Subcutaneous adipose tissue (tissue), 4 donors: ENCODE data around the gene DNAH2. TPM values are rescaled to one million over a fixed set of nuclear protein-coding genes. Genes with fewer than 3 reads are reported as not detected.

Source experiments
- total RNA-seq, 4 donors: library from RNA; depleted of rRNA; stranded (reverse); fragments of >200 nt; gene quantifications; one replicate each; pipeline ENCODE4 v1.1.0, GENCODE V29; 2016
- TF ChIP-seq, protein P1 (sequence below): fragments of 450-650 bp; IDR thresholded peaks from one replicate; pipeline ENCODE4 v1.5.1; 2016; ENCODE audit warnings: low read depth, mild to moderate bottlenecking, control low read depth, antibody characterized with exemption, moderate library complexity

Gene DNAH2
- total RNA-seq, 4 donors from 2014 or later = under 0.01 to 0.22 (median 0.18) TPM

DNA sequence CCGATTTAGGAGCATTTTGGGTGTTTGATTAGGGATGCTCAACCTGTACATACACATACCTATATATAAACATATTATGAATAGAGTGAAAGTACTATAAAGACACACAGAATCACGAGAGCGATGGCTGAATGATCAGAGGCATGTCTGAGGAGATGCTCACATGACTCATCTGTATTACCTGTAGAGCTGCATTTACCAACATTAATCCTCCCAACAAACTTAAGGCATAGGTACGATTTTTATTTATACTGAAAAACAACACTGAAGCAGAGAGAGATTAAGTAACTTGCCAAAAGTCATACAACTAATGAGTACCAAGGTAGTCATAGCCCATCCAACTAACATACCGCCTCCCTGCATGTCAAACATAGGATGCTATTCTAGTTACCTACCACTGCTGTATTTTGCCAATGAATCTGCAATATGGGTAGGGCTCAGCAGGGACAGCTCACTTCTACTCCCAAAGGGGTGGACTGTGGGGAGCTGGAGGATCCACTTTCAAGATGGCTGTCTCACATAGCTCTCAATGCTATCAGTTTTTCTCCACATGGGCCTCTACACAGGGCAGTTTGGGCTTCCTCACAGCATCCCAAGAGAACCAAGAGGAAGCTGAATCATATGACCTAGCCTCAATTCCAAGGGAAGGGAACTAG lies 147.6 kb downstream of the DNAH2 start:
- TF ChIP-seq, protein P1, sequence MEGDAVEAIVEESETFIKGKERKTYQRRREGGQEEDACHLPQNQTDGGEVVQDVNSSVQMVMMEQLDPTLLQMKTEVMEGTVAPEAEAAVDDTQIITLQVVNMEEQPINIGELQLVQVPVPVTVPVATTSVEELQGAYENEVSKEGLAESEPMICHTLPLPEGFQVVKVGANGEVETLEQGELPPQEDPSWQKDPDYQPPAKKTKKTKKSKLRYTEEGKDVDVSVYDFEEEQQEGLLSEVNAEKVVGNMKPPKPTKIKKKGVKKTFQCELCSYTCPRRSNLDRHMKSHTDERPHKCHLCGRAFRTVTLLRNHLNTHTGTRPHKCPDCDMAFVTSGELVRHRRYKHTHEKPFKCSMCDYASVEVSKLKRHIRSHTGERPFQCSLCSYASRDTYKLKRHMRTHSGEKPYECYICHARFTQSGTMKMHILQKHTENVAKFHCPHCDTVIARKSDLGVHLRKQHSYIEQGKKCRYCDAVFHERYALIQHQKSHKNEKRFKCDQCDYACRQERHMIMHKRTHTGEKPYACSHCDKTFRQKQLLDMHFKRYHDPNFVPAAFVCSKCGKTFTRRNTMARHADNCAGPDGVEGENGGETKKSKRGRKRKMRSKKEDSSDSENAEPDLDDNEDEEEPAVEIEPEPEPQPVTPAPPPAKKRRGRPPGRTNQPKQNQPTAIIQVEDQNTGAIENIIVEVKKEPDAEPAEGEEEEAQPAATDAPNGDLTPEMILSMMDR = no peak

DNA sequence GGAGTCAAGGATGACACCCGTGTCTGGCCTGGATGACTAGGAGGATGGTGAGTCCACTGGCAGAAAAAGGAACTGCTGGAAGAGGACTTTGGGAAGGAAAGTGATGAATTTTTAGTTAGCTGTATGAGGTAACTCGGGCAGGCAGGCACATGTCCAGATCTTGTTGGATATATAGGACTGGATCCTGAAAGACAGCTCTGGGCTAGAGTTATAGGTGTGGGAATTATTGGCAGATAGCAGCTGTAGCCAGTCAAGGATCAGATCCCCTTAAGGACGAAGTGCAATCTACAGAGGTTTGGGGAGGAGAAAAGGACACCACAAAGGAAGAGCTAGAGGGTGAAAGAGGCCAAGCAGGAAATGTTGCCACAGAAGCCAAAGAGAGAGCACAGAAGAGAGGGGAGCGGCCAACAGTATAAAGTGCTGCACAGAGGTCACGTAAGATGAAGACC lies 150.4 kb downstream of the DNAH2 start:
- TF ChIP-seq, protein P1 = no peak

DNA sequence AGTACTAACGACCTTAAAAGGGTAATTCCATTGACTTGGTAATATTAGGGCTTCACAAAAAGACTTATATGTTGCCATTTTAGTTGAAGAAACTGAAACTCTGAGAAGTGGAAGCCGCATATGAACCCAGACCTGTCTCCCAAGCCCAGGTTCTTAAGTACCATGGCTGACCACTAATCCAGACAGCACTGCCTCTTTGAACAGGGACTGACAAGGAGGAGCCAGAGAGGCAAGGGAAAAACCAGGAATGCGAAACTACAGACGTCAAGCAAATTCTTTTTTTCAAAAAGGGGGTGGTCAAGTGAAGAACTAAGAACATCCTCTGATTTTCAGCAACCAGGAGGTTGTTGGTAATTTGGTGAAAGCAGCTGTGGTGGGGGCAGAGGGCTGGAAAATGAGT lies 155.5 kb downstream of the DNAH2 start:
- TF ChIP-seq, protein P1 = no peak

DNA sequence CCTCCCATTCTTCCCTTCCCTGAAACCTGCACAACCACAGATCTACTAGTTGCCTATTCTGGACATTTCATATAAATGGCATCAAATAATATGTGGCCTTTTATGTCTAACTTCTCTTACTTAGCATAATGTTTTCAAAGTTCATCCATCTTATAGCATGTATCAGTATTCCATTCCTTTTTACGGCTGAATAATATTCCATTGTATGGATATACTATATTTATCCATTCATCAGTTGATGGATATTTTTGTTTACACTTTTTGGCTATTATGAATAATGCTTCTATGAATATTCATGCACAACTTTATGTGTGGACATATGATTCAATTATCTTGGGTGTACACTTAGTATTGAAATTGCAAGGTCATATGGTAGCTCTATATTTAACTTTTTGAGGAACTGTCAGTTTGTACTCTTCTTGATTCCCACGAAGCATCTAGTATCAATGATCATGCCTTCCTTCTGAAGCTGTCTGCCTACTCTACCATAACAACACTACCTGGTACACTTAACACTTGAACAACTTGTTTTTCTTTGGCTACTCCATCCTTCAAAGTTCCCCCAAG lies 158.3 kb downstream of the DNAH2 start:
- TF ChIP-seq, protein P1 = no peak

DNA sequence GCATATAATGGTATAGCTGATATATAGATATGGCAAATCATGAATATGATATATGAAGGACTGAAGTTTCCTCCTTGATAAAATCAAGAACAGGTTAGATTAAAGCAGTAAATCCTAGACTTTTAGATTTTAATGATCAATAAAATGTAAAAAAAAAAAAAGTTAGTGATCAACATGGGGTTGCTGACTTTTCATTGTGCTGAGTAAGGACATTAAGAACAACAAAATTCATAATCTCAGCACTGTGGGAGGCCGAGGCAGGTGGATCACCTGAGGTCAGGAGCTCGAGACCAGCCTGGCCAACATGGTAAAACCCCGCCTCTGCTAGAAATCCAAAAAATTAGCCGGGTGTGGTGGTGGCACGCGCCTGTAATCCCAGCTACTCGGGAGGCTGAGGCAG lies 160.7 kb downstream of the DNAH2 start:
- TF ChIP-seq, protein P1 = no peak

DNA sequence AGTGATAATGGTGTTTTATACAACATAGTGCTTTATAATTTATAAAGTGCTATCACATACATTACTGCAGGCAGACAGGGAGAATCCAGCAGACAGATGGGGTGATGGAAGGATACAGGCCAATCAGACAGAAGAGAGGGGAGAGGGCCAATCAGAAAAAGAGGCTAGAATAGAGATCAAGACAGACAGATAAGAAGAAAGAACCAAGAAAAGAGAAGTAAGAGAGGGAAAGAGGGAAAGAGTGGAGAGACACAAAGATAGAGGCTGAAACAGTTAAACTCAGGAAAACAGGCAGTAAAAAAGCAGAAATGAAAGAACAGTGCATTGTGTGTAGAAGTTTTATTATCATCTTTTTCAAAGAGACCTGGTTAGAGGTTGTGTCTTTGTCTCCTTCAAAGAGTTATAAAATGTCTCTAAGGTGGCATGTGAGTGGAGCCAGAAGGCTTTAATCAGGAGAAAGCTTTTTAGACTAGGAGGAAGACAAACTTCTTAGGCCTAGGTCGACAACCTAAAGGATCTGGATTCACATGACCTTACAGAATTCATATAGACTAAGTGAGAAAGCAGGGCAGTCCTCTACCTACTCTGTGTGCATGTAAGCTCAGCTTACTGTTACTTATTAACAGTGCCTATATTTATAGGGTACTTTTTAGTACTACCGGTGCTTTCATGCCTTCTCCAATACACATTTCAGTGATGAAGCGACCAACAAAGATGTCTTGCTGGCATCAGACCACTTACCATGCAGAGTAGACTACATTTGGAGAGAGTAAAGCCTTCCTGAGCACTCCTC lies 162.7 kb downstream of the DNAH2 start:
- TF ChIP-seq, protein P1 = no peak
